Kidney tubule cell (primary cell): Measurements from ENCODE around the gene FILIP1L.

Source experiments
- DNase-seq: peaks from one replicate; pipeline ENCODE4 v3.0.0-alpha.2; 2018; ENCODE audit warnings: low spot score

Gene FILIP1L

GRCh38 chr3:99867594-99868310, 246.5 kb downstream of the FILIP1L start:
- DNase-seq, result no peak

GRCh38 chr3:99866261-99866761, 248.0 kb downstream of the FILIP1L start:
- DNase-seq, result peak; percentile 76

DNA sequence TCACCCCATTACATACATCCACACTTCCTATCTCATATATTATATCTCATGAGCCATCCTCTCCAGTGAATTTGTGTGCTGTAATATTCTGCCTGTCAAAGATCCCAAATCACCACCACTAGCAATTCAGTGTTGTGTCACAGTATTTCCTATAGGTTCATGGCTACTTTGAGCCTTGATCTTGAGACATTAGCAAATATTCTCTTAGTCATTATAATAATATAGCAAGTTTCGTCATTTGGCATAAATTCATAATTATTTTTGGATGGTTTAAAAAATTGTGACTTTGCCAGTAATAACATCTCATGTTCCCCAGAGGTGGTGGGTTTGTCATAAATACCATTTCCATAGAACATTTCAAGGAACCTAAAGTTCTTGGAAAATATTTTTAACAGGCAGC, 249.0 kb downstream of the FILIP1L start:
- no peak for DNase-seq

DNA sequence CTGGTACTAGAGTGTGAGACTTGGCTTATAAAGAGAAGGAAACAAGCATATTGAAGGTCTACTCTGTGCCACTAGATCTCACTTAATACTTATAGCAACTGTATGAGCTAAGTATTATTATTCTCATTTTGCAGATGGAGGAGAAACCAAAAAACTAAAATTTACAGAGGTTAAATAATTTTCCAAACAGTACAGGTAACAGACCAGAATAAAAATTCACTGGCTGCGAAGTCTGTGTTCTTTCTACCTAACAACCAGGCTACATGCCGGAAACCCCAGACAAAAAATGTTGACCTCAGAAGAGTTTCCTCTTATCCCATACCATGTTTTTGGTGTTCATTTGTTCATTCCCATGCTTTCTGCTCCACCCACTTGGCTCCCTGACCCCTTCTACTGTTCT, 250.0 kb downstream of the FILIP1L start:
- no peak for DNase-seq

GRCh38 chr3:99863588-99863987, 250.7 kb downstream of the FILIP1L start:
- DNase-seq, result no peak

GRCh38 chr3:99863002-99863401, 251.3 kb downstream of the FILIP1L start:
- no peak for DNase-seq

GRCh38 chr3:99862208-99862607, 252.1 kb downstream of the FILIP1L start:
- DNase-seq, result peak; percentile 89

GRCh38 chr3:99861216-99861615, 253.1 kb downstream of the FILIP1L start:
- DNase-seq, result no peak

DNA sequence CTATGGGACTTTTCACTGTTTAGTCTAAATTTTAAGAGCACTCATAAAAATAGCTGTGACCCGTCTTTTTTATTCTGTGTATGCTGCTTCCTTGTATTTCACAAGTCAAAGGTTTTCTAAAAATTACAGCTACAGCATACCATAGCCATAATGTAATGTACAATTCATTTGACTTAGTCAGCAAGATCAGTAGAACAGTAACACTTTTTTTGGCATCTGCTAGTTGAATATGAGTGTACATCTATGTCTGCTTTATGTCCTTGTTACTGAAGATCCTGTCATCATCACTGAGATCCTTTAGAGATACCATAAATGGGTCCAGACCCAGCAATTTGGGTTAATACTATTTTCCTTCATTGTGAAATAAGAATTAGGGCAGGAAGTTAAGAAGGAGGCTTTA, 254.5 kb downstream of the FILIP1L start:
- DNase-seq, result peak; percentile 95

DNA sequence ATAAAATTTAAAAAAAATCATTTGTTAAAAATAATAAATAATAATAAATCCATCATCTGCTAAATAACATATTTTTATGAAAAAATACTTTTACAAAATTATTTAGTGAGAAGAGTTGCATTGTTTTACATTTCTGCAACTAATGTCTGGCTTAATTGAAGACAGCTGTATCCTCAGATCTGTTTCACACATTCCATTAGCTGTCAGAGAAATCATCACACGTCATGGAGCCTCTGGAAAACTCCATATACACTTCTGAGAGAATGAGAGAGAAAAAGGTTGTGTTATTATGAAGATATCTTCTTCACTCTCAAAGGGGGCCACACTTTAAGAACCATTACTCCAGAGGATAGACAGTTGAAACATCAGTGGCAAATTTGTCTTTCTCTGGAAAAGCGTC, 255.8 kb downstream of the FILIP1L start:
- DNase-seq, result no peak

DNA sequence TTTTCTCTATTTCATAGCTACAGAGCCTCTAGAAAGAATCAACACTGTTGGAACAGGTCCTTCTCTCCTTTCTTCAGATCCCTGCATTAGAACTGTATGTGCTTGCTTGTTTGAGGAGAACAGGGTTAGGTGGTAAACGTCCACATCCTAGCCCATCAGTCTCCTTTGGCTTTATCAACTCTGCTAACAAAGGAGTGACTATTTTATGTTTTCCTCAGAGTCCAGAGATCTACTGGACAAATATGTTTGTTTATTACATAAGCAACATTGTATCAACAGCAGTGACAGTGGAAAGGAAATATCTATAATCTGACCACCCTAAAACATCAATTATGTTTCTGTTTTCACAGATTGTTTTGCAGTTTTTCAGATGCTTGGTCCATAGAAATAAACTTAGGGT, 257.0 kb downstream of the FILIP1L start:
- DNase-seq, result no peak

DNA sequence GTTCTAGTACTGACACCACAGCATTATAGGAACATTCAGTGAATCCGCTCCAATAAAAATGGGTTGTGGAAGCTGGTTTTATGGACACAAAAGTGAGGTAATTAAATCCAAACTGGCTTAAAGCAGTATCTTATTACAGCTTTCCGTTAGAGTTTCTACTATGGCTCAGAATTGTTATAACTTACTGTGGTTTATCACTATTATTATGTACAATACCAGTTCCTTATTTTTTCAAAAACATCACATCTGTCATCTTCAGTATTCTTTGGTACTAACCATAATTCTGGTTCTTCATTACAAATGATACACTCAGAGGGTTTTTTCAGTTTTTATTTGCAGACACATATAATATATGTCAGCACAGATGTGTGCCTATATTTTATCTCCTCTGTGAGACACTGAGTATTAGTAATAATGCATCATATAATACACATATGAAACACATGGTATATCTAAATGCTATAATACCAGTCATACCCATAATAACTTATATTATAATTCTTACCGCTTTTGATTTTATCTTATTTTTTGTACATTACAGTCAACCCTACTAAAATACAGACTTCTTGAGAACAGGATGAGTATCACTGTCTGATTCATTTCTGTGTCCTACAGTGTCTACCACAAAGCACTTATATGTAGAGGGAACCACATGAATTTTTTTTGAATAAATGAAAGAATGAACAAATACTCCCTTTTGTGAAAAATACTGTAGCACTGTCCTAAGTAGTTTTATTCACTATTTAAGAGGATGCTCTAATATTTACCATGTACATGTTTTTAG, 257.7 kb downstream of the FILIP1L start:
- no peak for DNase-seq

DNA sequence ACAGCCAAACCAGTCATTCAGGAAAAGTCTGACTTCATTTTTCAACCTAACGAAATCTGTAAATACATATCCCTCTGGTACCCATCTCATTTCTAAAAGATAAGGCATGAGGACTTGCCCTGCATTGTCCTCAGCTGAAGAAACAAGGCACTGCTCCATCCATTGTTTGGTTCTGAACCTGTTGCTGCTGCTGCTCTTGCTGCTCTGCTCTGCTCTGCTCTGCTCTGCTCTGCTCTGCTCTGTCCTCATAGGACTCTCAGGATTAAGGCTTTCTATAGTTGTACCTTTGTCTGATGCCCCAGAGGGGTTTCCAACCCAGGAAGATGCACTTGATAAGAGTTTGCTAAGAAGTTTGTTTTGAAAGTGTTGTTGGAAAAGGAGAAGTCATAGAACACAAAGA, 258.4 kb downstream of the FILIP1L start:
- no peak for DNase-seq

- no peak for DNase-seq
These were observed 259.5 kb downstream of the FILIP1L start for GRCh38 chr3:99854756-99855298.

- no peak for DNase-seq
These were observed 261.4 kb downstream of the FILIP1L start for GRCh38 chr3:99852851-99853250.

DNA sequence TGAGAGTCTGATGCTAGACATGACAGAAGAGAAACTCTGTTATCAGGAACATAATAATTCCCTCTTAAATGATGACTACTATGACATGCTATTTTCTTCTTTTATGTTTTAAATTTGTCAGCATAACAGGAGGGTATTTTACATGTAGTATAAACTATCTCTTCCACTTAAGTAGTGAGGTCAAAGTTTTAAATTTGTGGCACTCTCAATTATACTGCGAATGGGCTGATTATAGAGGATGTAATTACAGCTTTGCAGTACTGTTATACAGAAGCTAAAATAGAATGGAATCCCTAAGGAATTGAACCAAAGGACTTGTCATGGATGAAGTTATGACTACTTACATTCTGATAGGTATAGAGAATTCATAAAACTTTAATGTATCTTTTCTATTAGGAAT, 262.3 kb downstream of the FILIP1L start:
- no peak for DNase-seq

DNA sequence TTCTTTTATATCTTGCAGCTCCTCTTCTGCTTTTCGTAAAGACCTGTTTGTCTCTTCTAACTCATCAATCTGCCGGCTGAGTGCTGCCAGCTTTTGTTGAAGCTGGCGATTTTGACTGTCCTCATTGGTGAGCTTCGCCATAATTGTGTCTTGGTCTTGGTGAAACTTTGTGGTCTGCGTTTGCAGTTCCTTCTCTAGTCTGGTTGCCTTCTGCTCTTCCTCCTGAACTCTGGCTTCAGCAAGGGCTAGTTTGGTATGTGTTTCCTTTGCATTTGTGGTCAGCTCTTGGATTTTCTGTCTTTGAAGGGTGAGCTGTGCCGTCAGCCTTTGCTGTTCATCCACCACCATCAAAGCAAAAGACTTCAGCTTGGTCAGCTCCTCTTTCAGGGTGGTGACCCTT, 263.7 kb downstream of the FILIP1L start:
- no peak for DNase-seq

DNA sequence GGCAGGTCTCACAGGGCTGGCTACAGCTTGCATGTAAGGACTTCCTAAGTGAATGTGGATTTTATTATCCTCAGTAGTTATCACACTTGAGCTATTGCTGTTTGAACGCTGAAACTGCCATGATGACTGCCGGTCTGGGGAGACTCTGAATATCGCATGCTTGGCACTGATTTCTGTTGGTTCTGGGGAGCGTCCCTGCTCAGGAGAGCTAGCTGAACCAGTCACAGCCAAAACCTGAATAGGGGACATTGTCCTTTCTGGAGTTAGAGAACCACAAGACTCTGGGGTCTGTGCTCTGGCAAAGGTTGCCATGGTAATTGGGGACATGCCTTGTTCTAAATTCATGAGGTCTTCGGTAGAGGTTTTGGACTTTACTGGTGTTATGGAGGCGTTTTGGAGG, 265.9 kb downstream of the FILIP1L start:
- DNase-seq, result no peak

DNA sequence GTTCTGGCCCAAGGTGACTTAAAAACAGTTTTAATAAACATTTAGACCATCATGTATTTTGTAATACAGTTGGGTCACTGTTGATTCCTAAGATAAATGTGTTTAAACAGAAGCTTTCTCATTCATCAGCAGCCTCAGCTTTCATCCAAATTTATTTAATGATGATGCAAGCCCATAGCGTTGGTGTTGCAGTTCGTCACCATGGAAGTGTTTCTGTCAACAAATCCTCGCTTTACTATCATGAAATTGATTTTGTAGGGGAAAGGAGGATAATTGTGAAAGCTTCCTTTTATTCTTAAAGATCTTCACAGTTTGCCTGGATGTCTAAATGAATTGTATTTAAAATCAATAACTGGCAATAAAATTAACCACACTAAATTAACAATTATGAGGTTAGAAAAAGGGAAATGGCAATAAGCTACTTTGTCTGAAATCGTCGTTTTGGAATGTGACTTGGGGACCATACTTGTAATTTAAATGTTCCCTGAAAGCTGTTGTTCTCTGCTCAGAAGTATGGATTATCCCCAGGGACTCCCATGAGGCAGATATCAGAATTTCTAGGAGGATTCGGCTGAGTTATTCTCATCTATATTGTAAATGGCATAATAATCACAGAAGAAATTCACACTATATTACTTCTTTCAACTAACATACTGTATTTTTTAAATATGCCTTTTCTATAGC, 267.7 kb downstream of the FILIP1L start:
- no peak for DNase-seq

- no peak for DNase-seq
These were observed 268.3 kb downstream of the FILIP1L start for GRCh38 chr3:99845999-99846398.

GRCh38 chr3:99845331-99845730, 269.0 kb downstream of the FILIP1L start:
- no peak for DNase-seq

- DNase-seq, result no peak
These were observed 270.6 kb downstream of the FILIP1L start for GRCh38 chr3:99843590-99844258.
